NCI-H1105 treated with DMSO at 0.1 percent for 48 hours (cell line): ENCODE measurements around the gene TIMM10.

Experiments
- DNase-seq: peaks from one replicate; lab custom pipeline; 2025; lab: John Stamatoyannopoulos, UW

Gene TIMM10

DNA sequence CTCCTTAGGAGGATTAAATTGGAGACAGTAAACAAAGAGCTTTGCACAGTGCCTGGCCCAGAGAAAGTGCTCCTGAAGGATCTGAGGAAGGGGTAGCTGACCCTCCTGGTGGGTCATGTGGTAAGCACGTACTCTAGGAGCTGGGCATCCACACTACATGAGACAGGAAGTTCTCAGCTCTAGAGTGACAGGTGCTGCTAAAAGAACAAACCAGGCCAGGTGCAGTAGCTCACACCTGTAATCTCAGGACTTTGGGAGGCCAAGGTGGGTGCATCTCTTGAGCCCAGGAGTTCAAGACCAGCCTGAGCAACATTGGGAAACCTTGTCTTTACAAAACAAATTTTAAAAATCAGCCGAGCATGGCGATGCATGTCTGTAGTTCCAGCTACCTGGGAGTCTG, 28.2 kb downstream of the TIMM10 start:
- no peak for DNase-seq

DNA sequence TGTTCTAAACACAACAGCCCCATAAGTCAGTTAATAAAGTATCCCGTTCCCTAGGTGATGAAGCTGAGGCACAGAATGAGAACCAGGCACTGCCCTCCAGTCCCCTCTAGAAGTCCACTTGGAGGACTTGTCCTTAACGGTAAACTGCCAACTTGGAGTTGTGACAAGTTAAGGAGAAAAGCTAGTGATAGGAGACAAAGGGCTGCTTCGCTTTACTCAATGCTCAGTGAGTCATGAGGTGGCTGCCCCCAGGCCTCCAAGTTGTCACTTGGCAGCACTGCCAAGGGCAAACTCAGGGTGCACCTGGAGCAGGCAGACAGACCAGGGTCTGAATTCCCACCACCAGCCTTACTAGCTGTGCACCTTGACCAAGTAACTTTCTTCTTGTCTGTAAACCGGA, 28.6 kb downstream of the TIMM10 start:
- DNase-seq, result no peak

DNA sequence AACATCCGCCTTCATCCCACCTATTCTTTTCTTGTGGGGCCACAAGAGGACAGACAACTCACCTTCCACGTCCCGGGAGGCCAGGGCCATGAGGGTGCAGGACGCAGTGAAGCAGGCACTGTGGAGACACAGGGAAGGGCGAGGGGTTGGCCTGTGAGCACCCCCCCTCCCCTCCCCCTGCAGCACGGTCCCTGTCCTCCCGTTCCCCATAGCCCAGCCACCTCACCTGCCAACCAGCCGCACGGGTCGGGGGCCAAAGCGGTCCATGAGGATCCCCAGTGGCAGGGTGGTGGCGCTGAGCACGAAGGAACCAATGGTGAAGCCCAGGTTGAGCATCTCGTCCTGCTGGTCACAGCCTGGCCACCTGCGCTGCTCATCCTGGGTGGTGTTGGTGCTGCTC, 29.6 kb downstream of the TIMM10 start:
- no peak for DNase-seq

DNA sequence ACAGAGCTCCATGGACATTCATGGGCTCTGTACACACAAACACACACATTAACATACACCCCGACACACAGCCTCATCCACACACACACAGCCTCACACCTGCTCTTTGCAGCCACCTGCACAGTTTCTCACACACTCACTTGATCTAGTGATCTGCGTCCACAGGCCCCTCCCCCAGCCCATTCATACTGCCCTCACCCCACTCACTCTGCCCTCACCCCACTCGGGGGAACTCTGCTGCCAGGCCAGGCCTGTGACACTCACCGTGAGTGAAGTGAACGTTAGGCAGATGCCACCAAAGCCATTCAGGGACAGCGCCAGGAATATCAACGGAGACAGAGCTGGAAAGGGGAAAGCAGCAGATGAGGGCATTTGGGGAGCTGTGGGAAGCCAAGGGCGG, 30.0 kb downstream of the TIMM10 start:
- DNase-seq, result no peak

DNA sequence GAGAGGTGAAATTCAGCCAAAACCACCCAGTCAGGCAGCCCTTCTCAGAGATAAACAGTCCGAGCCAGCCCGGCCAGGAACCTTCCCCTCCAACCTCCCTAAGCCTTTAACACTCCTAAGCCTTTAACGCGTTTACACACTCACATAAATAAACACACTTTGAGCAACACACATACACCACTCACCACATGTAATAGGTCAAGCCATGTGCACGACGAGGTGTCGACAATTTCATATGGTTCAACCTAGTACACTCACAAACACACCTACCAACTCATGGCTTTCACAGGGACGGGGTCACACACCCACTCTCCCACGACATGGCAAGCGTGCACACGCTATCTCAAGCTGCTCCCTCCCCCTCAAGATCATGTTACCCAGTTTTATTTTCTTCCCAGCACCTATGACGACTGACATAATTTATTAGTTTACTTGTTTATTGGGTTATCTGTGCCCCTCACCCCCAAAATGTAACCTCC, 30.5 kb downstream of the TIMM10 start:
- DNase-seq, result no peak

DNA sequence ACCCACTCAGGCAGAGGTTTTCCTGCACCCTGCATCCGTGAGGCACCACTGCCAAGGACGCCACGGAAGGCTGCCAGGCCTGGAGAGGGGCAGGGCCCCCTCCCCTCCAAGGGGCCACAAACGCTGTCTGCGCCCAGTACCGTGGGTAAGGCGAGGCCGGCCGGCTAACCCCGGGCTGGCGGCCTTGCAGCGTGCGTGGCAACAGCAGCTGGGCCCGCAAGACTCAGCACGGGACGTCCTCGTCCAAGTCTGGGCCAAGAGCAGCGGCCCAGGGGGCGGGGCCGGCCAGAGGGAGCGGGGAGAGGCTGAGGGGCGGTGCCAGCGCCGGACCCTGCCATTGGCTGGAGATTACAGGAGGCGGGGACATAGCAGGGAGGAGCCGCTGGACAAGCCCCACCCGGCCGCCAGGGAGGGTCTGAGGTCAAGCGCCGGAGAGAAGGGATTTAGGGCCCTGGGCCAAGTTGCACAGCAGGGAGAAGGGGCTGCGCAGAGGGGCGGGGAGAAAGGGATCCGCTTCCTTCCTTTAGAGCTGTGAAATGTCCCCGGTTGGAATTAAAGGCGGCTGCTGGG, 31.1 kb downstream of the TIMM10 start:
- DNase-seq, result peak; percentile 91

DNA sequence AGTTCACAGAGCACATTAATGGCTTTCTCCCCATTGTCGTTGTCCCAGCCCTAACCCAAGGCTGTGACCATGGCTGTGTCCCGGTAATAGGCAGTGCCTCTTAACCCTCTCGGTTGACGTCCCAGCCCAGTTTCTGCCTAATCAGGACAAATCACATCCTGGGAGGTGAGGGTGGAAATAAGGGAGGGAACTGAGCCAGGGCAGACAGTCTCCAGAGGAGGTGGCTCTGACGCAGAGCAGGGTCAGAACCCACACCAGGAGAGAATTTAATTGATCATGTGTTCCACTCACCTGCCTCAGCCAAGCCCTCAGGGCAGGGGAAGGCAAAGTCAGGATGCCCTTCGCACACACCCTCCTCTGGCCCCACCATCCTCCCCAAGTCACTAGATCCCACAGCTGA, 32.0 kb downstream of the TIMM10 start:
- DNase-seq, result no peak

DNA sequence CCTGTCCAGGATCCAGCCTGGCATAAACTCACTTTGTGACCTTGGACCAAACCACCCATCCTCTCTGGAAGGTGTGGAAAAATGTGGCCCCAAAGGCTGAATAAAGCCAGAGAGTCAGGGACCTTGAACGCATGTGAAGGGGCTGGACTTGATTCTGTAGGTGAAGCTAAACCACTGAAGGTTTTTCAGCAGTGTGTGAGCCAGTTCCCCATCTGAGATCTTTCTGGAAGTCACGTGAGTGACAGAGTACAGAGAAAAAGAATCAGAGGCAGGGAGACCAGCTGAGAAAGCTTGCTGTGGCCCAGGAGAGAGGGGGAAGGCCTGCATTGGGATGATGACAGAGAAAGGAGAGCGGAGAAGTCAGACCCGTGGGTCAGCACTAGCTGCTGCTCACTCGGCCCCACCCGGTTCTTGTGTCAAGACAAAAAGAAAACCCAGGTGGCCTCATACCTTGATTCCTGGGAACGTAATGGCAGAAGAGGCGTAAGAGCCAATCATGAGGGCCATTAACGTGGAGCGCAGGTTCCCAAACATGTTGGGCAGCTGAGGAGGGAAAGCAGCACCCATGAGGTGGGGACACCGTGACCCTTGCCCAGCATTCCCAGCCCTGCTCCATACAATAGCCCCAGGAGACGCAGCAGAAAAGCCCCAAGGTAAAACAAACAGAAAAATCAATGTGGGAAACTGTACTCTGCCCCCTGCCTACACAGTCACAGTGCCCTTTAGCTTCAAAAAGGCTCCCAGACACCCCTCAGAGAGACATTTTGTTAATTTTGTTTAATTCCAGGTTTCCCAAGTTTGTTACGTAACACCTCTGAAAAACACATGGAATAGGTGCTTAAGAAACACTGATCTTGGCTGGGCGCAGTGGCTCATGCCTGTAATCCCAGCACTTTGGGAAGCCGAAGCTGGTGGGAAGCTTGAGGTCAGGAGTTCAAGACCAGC, 33.0 kb downstream of the TIMM10 start:
- no peak for DNase-seq

DNA sequence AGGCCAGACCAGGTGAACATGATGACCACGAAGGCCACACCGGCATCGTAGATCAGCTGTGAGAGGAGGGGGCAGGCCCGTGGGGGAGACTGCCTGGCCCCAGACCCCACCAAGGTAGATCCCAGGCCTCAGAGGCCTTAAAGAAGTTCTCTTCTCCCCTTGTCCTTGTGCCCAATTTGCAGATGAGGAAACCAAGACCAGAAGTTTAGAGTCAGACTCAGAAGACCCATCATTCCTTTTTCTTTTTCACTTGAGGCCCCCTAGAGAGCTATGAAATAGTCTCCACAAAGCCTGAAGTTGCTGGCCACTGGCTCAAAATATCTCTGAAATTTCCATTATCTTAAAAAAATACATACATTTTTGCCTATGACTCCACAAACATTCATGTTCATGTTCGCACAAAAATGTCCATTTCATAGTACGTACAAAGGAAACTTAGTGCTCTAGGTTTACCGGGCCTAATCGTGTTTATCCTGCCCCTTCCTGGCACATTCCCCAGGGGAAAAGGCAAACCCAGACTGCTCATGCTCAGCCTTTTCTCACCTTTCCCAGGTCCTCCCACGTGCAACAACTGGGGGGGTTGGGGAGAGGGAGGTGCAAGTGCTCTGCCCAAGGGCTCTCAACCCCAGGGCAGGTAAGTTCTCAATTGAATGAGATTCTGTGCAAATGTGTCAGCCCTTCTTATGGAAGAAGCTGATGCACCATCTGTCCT, 34.3 kb downstream of the TIMM10 start:
- no peak for DNase-seq

DNA sequence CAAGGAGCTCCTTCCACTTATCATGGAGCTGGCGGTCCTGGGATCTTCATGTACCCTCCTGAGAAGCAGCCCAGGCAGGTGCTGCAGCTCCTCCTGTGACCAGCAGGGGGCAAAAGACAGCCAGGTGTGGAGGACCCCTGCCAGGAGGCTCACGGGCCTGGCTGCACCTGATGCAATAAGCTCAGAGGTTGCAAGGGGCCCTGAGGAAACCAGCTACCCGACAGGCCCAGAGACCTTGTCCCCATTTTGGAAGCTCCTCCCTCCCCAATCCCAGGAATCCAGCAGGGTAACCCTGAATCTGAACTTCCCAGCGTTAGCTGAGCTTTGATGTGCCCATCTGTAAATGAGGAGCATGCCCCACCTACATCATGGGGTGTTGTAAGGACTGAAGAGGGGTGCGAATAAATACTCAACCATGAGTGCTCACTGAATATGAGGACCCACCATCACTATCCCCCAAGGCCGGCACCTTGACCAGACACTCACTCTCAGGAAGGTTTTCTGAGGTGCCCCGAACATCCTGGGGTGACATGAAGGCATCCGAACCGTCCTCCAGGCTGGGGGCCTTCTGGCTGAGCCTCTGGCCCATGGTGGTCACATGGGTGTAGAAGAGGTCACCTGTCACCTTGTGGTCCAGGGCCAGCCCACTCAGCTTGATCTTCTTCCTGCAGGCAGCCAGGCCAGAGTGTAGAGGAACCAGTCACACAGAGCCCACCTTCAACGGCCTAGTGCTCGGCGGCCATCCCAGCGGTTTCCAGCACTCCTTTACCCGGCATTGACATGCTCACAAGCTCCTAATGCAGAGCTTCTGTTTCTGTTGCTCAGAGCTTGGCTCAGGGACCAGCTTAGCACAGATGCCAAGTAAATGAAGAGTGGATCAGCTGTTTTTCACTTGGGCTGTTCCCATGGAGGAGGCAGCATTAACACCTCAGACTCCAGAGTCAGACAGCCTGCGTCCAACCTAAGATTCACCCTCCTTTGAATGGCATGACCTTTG, 36.7 kb downstream of the TIMM10 start:
- DNase-seq, result peak; percentile 69

DNA sequence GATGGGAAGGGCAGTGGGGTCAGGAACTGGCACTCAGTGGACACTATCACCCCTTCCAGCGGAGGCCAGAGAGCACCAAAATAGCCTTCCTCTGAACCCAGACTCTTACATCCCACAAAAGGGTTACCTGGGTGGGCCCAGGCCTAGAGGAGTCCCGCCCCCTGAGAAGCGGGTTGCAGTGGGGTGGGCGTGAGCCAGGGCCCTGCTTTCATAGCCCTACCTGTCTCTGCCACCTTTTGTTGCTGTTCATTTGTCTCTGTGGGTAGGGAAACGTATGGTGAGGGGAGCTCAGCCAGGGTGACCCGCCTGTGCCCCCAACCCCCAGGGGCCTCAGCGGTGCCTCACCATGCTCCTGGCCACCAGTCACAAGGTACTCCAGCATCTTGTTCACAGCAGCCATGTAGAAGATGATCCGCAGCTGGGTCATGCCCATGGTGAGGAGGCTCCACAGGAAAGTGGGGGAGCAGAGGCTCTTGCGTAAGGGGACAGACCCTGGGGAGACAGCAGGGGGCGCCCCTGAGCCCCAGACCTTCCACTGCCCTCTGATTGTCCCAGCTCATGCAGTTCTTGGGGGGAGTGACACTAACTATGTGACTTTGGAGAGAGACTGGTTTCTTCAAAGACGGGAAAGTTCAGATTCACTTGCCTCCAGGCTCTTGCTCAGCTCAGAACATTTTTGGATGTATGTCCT, 39.0 kb downstream of the TIMM10 start:
- peak; percentile 5 for DNase-seq

DNA sequence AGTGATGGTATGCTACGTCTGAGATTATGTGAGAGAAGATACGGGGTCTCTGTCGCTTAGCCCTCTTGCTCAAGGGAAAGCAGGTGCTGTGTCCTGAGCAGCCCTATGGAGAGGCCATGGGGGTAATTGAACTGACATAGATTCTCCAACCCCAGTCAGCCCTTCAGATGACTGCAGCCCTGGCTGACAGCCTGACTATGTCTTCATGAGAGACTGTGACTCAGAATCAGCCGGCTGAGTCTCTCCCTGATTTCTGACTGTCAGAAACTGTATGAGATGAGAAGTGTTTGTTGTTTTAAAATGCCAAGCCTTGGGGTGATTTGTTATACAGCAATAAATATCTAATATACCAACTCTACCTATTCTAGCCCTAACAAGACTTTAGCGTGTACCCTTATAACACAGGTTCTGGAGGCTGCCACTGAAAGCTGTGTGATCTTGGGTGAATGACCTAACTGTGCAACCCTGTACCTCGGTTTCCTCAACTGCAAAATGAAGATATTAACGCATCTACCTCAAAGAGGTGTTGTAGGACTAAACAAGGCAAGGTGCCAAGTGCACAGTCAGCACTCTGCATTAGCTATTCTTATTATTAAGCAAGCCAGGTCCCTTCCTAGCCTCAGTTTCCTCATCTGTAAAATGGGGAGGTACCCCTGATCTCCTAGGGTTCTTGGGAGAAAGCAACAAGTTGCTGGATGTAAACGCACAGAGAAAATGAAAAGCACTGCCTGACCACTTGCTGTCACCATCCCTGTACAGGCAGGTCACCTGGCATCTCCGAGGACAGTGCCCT, 39.9 kb downstream of the TIMM10 start:
- DNase-seq, result no peak

DNA sequence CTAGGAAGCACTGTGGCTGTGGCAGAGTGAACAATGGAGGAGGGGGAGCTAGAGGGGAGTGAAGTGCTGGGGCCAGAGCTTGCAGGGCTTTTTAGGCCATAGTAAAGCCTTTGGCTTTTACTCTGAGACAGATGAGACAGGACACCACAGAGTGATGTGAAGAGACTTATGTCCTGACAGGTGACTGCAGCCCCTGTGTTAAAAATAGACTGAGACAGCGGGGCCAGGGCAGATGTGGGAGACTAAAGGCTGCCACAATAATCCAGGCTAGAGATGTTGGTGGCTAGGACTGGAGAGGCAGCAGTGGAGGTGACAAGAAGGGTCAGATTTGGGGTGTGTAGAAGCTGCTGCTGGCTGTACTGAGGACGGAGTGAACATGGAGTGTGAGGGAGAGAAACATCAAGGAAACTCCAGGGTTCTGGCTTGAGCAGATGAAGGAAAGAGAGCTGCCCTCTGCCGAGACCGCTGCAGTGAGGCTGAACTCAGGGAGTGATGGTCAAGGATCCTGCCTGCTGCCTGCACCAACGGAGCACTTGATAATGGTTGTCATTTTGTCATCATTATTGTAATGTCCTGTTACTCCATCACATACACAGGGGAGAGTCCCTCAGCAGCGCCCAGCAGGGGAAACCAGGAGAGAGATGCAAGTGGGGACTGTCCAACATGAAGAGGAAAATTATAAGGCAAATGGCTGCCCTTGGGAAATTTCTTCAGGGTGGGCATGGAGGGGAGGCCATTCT, 42.5 kb downstream of the TIMM10 start:
- no peak for DNase-seq

DNA sequence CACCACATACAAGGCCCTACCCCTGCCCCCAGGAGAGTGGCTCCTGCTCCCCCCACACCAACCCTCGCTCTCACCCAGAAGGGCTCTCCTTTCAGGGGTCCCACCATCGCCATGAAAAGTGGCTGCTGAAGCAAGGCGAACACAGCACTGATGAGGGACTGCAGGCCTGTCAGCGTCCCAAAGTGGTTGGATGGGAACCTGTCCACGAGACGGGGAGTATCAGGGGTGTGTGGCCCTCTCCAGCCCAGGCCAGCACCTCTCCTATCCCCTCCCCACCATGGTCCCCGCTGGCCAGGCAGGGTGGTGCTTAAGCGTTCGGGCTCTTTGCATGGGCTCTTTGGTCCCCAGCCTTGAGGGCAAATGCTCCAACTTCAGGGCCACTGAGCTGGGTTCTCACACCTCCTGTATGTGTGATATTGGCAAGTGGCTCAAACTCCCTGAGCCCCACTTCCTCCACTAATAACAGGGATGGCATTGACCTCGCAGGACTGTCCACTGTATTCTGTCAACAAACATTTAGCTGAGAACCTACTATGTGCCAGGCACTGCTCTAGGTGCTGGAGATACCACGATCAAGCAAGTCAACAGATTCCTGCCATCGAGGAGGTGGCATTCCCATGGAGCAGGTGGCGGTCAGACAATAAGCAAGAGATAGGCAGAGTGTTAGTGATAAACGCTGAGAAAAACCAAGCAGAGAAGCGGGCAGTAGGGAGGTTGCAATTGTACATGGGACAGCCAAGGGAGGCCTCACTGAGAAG, 43.4 kb downstream of the TIMM10 start:
- no peak for DNase-seq

DNA sequence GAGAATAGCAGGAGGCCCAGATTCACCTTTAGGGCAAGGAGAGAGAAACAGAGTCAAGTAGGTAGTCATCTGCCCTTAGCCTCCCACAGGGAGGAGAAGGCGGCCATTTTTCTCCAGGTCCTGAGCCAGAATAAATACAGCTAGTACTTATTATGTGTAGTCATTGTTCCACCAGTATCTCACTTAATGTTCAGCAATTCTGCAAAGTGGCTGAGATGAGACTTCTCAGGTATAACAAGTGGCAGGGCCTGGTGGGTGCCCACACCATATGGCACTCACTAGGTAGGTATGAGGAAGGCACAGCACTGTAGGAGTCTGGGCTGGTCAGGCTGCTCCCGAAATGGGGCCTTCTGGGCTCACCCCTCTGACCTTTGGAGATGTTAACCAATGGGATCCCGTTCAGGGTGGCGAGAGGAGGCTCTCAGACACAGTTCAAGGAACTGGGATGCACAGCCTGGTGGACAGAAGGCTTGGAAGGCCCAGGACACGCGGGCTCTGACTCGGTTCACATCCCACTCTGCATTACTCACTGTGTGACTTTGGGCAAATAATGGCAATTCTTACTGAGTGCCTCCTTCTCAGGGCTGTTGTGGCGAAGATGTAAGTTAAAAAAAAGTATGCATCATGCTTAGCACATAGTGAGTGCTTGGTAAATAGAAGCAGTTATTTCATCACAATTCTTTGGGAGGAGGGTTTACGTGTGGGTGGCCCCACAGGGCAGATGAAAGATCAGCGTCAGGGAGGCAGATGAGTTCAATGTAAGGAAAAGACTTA, 45.1 kb downstream of the TIMM10 start:
- no peak for DNase-seq

DNA sequence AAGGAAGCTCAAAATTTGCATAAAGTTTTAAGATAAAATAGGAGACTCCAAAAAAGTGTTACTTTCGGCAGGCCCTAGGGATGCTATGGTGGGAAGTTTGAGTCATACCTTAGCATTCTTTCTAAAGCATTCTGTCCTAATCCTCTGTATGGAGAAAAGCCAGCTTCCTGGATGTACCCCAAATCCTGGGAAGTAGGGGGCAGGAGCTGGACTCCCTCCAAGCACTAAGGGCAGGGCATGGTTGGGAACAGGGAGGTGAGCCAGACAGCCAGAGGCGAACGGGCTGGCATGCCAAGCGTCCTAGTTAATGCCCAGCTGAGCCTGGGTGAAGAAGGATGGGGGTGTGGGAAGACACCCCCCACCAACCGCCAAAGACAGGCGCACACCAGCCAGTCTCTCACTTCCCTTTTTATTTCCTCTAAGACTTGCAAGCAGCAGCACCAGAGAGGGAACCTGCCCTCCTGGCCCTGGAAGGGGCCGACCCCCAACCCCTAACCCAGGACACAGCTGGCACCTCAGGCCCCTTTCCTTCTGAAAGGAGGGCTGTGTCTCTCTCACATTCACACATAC, 46.3 kb downstream of the TIMM10 start:
- DNase-seq, result no peak

DNA sequence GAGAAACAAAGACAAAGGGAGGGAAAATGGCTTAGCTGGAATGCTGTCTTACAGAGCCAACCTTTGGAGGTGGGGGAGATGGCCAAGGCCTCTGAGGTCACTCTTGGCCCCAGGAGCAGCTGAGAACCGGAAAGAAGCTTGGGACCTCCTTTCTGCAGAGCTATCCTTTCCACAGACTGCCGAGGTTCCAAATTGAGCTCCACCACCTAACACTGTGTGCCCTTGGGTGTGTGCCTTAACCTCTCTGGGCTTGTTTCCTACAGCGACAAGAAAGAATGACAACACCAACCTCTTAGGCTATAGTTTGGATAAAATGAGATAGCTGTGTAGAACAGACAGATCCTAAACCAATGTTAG, 47.0 kb downstream of the TIMM10 start:
- no peak for DNase-seq
